22Rv1 (cell line): ENCODE data around the gene LSMEM2.
"Not testable (repeated sequence)": the region's sequence is repeated elsewhere in the genome, so short reads cannot be mapped to it uniquely, and the experiment has no call there.

Experiments used
- H3K27ac ChIP-seq: fragments of 450-650 bp; 2 replicates; pipeline ENCODE4 v1.5.1; 2017
- CTCF ChIP-seq: fragments of 450-650 bp; IDR thresholded peaks from 2 replicates; pipeline ENCODE4 v1.5.1; 2017; ENCODE audit warnings: mild to moderate bottlenecking
- ZFX ChIP-seq: fragments of 450-650 bp; IDR thresholded peaks from 2 replicates; pipeline ENCODE4 v1.6.1; 2017; ENCODE audit warnings: antibody characterized with exemption, borderline replicate concordance

Gene LSMEM2

GRCh38 chr3:50304601-50305000 lies 25.7 kb downstream of the LSMEM2 start:
- TF ChIP-seq ZFX: no peak
- no peak for TF ChIP-seq CTCF

GRCh38 chr3:50312041-50312440 lies 33.2 kb downstream of the LSMEM2 start:
- not testable (repeated sequence) for H3K27ac ChIP-seq

More at GRCh38 chr3:50304601-50305000, 25.7 kb downstream of the LSMEM2 start:
- no peak overlapping the region for H3K27ac ChIP-seq

GRCh38 chr3:50314342-50314741 lies 35.5 kb downstream of the LSMEM2 start:
- TF ChIP-seq ZFX (no peak), CTCF (no peak)
- H3K27ac ChIP-seq: 0 out of 2 replicates have a peak overlapping the region, but pooled peaks have one; percentile 13

GRCh38 chr3:50314816-50315215 lies 35.9 kb downstream of the LSMEM2 start:
- H3K27ac ChIP-seq: 0 out of 2 replicates have a peak overlapping the region, but pooled peaks have one; percentile 13
- TF ChIP-seq CTCF: no peak
- no peak for TF ChIP-seq ZFX

GRCh38 chr3:50316657-50317242 lies 37.9 kb downstream of the LSMEM2 start:
- TF ChIP-seq CTCF (no peak), ZFX (no peak)
- H3K27ac ChIP-seq: no peak overlapping the region

- TF ChIP-seq CTCF: no peak
- TF ChIP-seq ZFX: no peak
- H3K27ac ChIP-seq: no peak overlapping the region
Observed at GRCh38 chr3:50317300-50317699, 38.4 kb downstream of the LSMEM2 start.

- TF ChIP-seq ZFX (no peak), CTCF (no peak)
- H3K27ac ChIP-seq: no peak overlapping the region
Observed at GRCh38 chr3:50318163-50318562, 39.3 kb downstream of the LSMEM2 start.

- H3K27ac ChIP-seq: no peak overlapping the region
- TF ChIP-seq CTCF (no peak), ZFX (no peak)
Observed at GRCh38 chr3:50318615-50319014, 39.7 kb downstream of the LSMEM2 start.
